Dermis blood vessel endothelial cell (primary cell): ENCODE results near the gene KCNT2. TPM values are rescaled to one million over a fixed set of nuclear protein-coding genes. Genes with fewer than 3 reads are reported as not detected.
"Not testable (repeated sequence)": the region's sequence is repeated elsewhere in the genome, so short reads cannot be mapped to it uniquely, and the experiment has no call there.

ENCODE experiments used
- DNase-seq: peaks from one replicate; pipeline ENCODE4 v3.0.0; 2010
- total RNA-seq: library from RNA; depleted of rRNA; stranded (reverse); fragments of >200 nt; gene quantifications from 2 replicates; pipeline ENCODE4 v1.2.3, GENCODE V29; 2014

Gene KCNT2
- total RNA-seq, 1 donor from 2014 or later, result 0.17 TPM

- DNase-seq, result no peak
Observed at GRCh38 chr1:196513821-196514220, 94.4 kb downstream of the KCNT2 start.

- DNase-seq, result no peak
Observed at GRCh38 chr1:196510451-196510850, 97.8 kb downstream of the KCNT2 start.

- DNase-seq, result not testable (repeated sequence)
Observed at GRCh38 chr1:196504224-196504623, 104.0 kb downstream of the KCNT2 start.

- no peak for DNase-seq
Observed at GRCh38 chr1:196502437-196502836, 105.8 kb downstream of the KCNT2 start.

- DNase-seq, result no peak
Observed at GRCh38 chr1:196501760-196502428, 106.3 kb downstream of the KCNT2 start.

- no peak for DNase-seq
Observed at GRCh38 chr1:196497817-196498216, 110.4 kb downstream of the KCNT2 start.

GRCh38 chr1:196494766-196495165 lies 113.5 kb downstream of the KCNT2 start:
- no peak for DNase-seq

GRCh38 chr1:196493881-196494280 lies 114.4 kb downstream of the KCNT2 start:
- no peak for DNase-seq

GRCh38 chr1:196488579-196488978 lies 119.7 kb downstream of the KCNT2 start:
- DNase-seq, result no peak

GRCh38 chr1:196486346-196486745 lies 121.9 kb downstream of the KCNT2 start:
- DNase-seq, result peak; percentile 13

- DNase-seq, result no peak
Observed at GRCh38 chr1:196481616-196482015, 126.6 kb downstream of the KCNT2 start.

GRCh38 chr1:196477262-196477661 lies 131.0 kb downstream of the KCNT2 start:
- no peak for DNase-seq

GRCh38 chr1:196467230-196467925 lies 140.9 kb downstream of the KCNT2 start:
- no peak for DNase-seq

GRCh38 chr1:196466654-196467053 lies 141.6 kb downstream of the KCNT2 start:
- DNase-seq, result no peak

- no peak for DNase-seq
Observed at GRCh38 chr1:196466166-196466565, 142.1 kb downstream of the KCNT2 start.

- DNase-seq, result no peak
Observed at GRCh38 chr1:196464480-196464941, 143.7 kb downstream of the KCNT2 start.

GRCh38 chr1:196462086-196462485 lies 146.2 kb downstream of the KCNT2 start:
- no peak for DNase-seq

GRCh38 chr1:196461521-196461920 lies 146.7 kb downstream of the KCNT2 start:
- DNase-seq, result no peak

- no peak for DNase-seq
Observed at GRCh38 chr1:196459383-196459782, 148.9 kb downstream of the KCNT2 start.

- no peak for DNase-seq
Observed at GRCh38 chr1:196454792-196455191, 153.4 kb downstream of the KCNT2 start.

GRCh38 chr1:196451103-196451502 lies 157.1 kb downstream of the KCNT2 start:
- no peak for DNase-seq

GRCh38 chr1:196450143-196451095 lies 157.8 kb downstream of the KCNT2 start:
- DNase-seq, result no peak

- no peak for DNase-seq
Observed at GRCh38 chr1:196449460-196449859, 158.8 kb downstream of the KCNT2 start.
